ENCODE results near the gene FRA10AC1. TPM values are rescaled to one million over a fixed set of nuclear protein-coding genes. Genes with fewer than 3 reads are reported as not detected.

Gene FRA10AC1
- total RNA-seq, 1 donor from 2014 or later: 17.7 TPM

GRCh38 chr10:93667795-93668194 lies 34.6 kb downstream of the FRA10AC1 start:
- H3K9me3 Mint-ChIP-seq (ENCODE audit: unreplicated experiment): no peaks in the 10 kb centered on the region
- no peaks in the 10 kb centered on the region for H3K36me3 Mint-ChIP-seq (ENCODE audit: unreplicated experiment)
- H3K4me1 Mint-ChIP-seq (ENCODE audit: low read depth, unreplicated experiment): no peaks in the 10 kb centered on the region
- no peak for DNase-seq
- H3K4me3 Mint-ChIP-seq (ENCODE audit: unreplicated experiment): no peak overlapping the region
- H3K27me3 Mint-ChIP-seq (ENCODE audit: unreplicated experiment): no peaks in the 10 kb centered on the region
- no peak overlapping the region for H3K27ac Mint-ChIP-seq (ENCODE audit: unreplicated experiment)
- no peak for TF ChIP-seq CTCF (IDR thresholded peaks at IDR 0.05; ENCODE audit: partially characterized antibody, unreplicated experiment)

GRCh38 chr10:93666030-93666429 lies 36.4 kb downstream of the FRA10AC1 start:
- Mint-ChIP-seq H3K27me3 (ENCODE audit: unreplicated experiment) (no peaks in the 10 kb centered on the region), H3K36me3 (ENCODE audit: unreplicated experiment) (no peaks in the 10 kb centered on the region), H3K9me3 (ENCODE audit: unreplicated experiment) (no peaks in the 10 kb centered on the region), H3K4me3 (ENCODE audit: unreplicated experiment) (no peak overlapping the region), H3K4me1 (ENCODE audit: low read depth, unreplicated experiment) (no peaks in the 10 kb centered on the region), H3K27ac (ENCODE audit: unreplicated experiment) (no peak overlapping the region)
- no peak for TF ChIP-seq CTCF (IDR thresholded peaks at IDR 0.05; ENCODE audit: partially characterized antibody, unreplicated experiment)
- DNase-seq: no peak

GRCh38 chr10:93657757-93658156 lies 44.6 kb downstream of the FRA10AC1 start:
- Mint-ChIP-seq H3K36me3 (ENCODE audit: unreplicated experiment) (no peaks in the 10 kb centered on the region), H3K4me3 (ENCODE audit: unreplicated experiment) (no peak overlapping the region), H3K27ac (ENCODE audit: unreplicated experiment) (no peak overlapping the region), H3K9me3 (ENCODE audit: unreplicated experiment) (peaks cover 1% of the 10 kb centered on the region), H3K27me3 (ENCODE audit: unreplicated experiment) (no peaks in the 10 kb centered on the region), H3K4me1 (ENCODE audit: low read depth, unreplicated experiment) (no peaks in the 10 kb centered on the region)
- TF ChIP-seq CTCF (IDR thresholded peaks at IDR 0.05; ENCODE audit: partially characterized antibody, unreplicated experiment): no peak
- no peak for DNase-seq

- H3K9me3 Mint-ChIP-seq (ENCODE audit: unreplicated experiment): peaks cover 1% of the 10 kb centered on the region
- DNase-seq: no peak
- H3K27me3 Mint-ChIP-seq (ENCODE audit: unreplicated experiment): peaks cover 3% of the 10 kb centered on the region
- no peak overlapping the region for H3K27ac Mint-ChIP-seq (ENCODE audit: unreplicated experiment)
- no peaks in the 10 kb centered on the region for H3K4me1 Mint-ChIP-seq (ENCODE audit: low read depth, unreplicated experiment)
- TF ChIP-seq CTCF (IDR thresholded peaks at IDR 0.05; ENCODE audit: partially characterized antibody, unreplicated experiment): no peak
- no peaks in the 10 kb centered on the region for H3K36me3 Mint-ChIP-seq (ENCODE audit: unreplicated experiment)
- no peak overlapping the region for H3K4me3 Mint-ChIP-seq (ENCODE audit: unreplicated experiment)
These were observed 46.2 kb downstream of the FRA10AC1 start for GRCh38 chr10:93656155-93656554.

GRCh38 chr10:93654201-93654600 lies 48.2 kb downstream of the FRA10AC1 start:
- peaks cover 1% of the 10 kb centered on the region for H3K9me3 Mint-ChIP-seq (ENCODE audit: unreplicated experiment)
- no peak overlapping the region for H3K27ac Mint-ChIP-seq (ENCODE audit: unreplicated experiment)
- no peak overlapping the region for H3K4me3 Mint-ChIP-seq (ENCODE audit: unreplicated experiment)
- H3K36me3 Mint-ChIP-seq (ENCODE audit: unreplicated experiment): no peaks in the 10 kb centered on the region
- DNase-seq: no peak
- no peaks in the 10 kb centered on the region for H3K4me1 Mint-ChIP-seq (ENCODE audit: low read depth, unreplicated experiment)
- H3K27me3 Mint-ChIP-seq (ENCODE audit: unreplicated experiment): peaks cover 3% of the 10 kb centered on the region
- TF ChIP-seq CTCF (IDR thresholded peaks at IDR 0.05; ENCODE audit: partially characterized antibody, unreplicated experiment): no peak
